Measurements from ENCODE around the gene FN1.
"Not testable (repeated sequence)": the region's sequence is repeated elsewhere in the genome, so short reads cannot be mapped to it uniquely, and the experiment has no call there.

FN1 gene

DNA sequence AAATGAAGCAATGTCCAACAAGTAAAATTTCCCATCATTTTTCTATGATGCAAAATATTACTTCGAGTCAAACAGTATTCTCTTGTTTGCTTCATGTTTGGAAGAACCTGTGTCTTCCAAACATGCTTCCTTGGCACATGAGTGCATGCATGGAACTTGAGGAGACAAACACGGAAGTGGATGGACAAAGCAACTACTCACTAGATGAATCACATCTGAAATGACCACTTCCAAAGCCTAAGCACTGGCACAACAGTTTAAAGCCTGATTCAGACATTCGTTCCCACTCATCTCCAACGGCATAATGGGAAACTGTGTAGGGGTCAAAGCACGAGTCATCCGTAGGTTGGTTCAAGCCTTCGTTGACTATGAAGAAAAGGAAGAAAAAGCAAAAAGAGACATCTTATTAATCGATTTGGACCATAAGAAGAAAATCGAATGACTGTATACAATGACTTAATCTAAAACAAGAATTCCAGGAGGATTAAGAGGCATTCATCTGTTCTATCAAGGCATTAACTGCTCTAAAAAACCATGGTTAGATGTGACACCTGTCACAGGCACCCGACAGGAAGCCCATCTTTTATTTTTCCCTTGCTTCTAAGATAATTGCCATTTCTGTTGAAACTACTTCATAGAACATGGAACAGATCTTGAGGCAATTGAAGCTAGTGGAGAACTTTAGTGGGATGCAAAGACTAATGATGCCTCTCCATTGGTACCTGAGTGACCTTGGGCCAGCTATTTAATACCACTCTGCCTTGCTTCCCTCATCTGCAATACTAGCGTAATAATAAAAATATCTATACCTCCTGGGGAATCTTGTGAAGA lies 68.0 kb downstream of the FN1 start:
- FAIRE-seq = no peak
- no peak for DNase-seq (ENCODE audit: low spot score)

DNA sequence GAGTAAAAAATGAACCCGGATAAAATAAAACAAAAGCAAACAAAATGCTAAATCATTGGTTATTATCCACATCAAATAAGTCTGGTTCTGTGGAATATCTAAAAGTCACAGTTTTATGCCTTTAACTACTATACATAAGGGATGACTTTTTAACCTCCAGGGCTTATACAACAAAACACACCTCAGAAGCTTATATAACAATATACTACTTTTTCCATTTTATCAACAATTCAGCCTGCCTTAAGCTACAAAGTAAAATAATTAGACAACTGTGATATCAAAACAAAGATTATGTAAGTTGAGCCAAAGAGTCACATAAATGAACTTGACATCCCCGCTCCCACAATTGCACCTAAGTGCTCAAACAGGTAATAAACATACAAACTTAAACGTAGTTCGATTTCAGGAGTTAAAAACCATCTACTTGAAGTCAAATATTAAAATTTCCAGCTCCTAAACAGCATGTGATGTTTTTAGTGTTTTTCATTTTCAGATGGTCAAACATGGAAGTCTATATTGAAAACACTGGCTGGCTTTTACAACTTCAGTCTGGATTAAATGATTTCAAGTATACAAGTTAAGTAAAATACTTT lies 69.3 kb downstream of the FN1 start:
- no peak for FAIRE-seq
- DNase-seq (ENCODE audit: low spot score) = no peak

DNA sequence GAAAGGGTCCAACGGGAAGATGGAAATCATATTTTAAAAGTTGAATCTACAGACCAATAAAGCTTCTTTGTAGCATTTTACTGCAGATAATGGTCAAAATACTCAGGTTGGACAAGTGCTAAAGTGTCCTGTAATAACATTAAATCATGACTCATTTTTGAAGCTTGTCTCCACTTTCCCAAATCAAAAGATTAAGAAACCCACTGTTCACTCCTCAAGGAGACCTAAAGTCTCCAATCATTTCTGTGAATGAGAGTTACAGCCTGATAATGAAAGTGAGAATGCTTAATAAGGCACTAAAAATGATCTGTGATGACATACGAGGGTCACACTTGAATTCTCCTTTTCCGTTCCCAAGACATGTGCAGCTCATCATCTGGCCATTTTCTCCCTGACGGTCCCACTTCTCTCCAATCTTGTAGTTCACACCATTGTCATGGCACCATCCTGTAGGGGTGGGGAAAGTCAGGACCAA lies 70.6 kb downstream of the FN1 start:
- DNase-seq (ENCODE audit: low spot score) = no peak
- no peak for FAIRE-seq

DNA sequence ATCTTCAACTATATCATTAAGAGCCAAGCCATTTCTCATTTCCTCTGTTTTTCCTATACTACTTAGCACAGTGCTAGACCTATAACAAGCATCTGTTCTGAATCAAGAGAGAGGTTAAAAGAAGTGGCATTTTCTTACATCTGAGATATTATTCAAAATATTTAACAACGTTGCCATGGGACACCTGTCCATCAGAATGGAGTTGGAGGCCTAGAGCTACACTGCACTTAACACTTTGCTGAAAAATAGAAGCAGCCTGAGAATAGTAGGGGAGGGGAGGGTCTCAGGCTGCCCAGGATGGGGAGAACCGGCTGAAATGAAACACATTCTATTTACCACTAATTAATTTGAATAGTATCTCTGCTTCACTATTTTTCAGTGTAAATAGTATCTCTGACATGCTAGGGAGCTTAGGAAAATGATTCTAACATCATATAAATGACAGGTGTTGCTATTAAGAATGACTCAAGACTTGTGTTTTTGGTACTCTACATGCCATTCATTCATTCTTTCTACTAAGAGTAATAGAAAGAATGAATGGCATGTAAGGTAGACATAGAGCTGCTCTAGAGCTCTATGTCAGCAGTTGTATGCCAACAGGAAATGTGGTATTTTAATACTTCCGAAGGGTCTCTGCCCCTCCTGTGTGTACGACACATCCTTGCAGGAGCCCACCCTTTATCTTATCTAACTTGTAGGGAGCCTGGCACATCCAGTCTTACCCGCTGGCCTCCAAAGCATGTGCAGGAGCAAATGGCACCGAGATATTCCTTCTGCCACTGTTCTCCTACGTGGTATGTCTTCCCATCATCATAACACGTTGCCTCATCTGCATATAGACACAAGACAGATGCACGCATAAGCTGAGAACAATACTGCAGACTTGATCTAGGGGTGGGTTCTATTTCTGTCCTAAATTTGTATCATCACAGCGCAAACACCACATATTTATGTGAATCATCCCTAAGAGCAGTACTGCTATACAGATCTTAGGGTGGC lies 71.4 kb downstream of the FN1 start:
- no peak for FAIRE-seq

DNA sequence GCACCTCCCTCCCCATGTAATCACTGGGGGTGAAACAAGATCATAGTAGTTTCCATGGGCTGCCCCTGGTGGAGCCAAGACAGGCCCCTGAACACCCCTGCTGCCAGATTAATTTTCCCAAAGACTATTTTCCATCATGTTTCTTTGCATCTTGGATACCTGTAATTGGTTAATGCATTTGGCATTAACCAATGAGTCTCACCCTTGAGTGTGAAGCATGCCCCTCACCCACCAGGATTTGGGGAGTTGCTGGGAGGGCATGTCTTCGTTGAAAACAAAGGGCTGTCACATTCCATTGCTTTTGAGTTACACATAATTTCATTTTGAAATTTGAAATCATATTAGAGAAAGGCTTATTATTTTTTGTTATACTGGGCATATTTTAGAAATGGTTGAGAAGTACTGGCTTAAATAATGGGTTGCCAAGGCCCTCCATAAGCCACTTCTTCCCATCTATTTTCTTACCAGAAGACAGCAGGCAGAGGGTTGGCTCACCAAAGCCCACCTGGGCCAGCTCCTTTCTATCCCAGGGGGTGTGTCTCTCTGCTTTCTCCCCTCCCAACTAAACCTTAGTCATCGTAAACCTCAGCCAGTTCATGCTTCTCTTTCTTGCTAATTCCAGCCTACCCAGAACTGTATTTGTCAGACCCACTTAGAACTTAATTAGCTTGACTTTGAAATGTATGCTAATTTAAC lies 72.3 kb downstream of the FN1 start:
- FAIRE-seq (no peak), DNase-seq (ENCODE audit: low spot score) (no peak)

More for the DNA sequence above, 71.4 kb downstream of the FN1 start:
- no peak for DNase-seq (ENCODE audit: low spot score)

DNA sequence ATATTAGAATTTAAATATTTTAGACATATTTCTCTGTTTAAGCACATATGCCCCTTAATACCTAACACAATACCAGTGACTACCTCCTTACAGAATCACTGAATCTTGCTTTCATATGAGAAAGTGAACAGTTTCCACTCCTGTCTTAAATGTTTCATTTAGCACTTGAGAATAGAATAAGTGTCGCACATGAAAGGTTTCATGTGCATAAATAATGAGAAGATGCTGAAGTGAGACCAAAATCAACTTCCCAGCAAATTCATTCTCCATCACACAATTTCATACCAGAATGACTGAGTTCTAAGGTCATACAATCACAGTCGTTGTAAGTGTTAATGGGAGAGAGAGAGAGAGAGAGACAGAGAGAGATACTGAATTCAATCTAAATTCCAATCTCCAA lies 72.8 kb downstream of the FN1 start:
- DNase-seq (ENCODE audit: low spot score) = no peak
- FAIRE-seq = no peak

DNA sequence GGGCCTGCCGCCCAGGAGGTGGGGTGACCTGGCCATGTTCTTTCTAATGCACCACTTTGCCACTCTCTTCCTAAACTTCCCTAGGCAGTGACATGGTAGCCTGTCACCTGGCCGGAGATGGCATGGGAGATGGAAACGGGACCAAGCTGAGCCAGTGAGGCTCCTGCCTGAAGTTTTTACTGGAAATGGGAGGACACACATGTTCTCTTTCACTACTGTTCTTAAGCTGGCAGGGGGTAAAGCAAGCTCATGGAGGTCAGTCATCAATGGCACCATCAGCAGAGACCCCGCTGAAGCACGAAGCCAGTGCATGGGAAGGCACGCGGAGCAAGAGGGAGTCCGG lies 73.3 kb downstream of the FN1 start:
- DNase-seq (ENCODE audit: low spot score) (no peak), FAIRE-seq (no peak)

DNA sequence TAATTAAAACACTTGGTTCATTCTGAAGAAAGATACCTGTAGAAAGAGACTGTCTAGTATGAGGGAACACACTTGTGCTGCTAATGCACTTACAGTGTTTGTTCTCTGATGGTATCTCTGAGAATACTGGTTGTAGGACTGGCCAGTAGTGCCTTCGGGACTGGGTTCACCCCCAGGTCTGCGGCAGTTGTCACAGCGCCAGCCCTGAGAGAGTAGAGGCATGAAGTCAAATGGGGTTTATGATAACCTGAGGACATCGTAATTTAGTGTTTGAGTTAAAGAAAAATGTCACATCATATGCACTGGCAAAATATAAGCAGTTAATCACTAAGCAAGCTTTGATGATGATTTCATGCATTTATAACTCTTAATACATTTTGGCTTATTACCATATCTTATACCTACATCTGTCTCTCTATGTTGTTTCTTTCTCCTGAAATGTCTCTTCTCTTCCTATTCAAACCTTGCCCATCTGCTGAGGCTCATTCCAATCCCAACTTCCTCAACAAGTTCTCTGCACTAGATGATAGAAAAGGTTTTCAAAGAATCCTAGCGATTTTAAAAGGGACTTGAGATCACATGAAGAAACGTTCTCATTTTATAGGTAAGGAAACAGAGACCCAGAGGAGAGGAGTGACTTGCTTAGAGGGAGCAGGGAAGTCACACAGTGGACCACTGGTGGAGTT lies 73.8 kb downstream of the FN1 start:
- FAIRE-seq (no peak), DNase-seq (ENCODE audit: low spot score) (no peak)

DNA sequence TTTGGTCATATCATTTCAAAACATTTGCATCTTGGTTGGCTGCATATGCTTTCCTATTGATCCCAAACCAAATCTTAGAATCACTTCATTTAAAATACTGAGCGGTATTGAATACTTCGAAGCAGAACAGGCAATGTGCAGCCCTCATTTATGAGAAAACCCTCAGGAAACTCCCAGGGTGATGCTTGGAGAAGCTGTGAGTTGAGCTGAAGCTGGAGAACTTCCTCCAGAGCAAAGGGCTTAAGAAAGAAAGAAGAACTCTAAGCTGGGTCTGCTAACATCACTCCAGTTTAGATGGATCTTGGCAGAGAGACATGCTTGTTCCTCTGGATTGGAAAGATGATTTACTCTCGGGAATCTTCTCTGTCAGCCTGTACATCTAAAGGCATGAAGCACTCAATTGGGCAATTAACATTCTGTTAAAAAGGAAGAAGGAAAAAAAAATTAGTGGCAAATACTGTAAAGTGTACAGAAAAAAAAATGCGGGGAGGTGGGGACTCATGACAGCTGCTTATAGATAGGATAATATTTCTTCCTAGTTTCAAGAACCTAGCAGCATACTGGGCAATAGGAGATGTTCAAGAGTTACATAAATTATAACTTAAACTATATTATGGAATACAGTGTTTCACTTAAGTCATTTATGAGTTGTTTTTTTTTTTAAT lies 74.5 kb downstream of the FN1 start:
- no peak for DNase-seq (ENCODE audit: low spot score)
- no peak for FAIRE-seq

DNA sequence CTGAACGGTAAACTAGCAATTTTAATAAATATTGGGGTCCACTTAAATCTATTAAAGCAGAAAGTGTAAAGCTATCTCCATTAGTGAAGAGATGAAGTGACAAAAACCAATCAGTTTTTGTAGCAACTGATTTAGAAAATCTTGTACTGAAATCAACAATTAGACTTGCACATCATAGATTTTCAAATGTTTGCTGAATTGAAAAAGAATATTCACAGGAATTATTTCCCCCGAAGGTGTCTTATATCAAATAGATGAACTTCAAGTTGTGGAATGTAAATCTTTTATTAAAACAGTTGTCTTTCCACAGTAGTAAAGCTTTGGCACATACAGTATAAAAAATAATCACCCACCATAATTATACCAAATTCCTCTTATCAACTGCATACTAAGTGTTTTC lies 75.3 kb downstream of the FN1 start:
- FAIRE-seq (no peak), DNase-seq (ENCODE audit: low spot score) (no peak)

DNA sequence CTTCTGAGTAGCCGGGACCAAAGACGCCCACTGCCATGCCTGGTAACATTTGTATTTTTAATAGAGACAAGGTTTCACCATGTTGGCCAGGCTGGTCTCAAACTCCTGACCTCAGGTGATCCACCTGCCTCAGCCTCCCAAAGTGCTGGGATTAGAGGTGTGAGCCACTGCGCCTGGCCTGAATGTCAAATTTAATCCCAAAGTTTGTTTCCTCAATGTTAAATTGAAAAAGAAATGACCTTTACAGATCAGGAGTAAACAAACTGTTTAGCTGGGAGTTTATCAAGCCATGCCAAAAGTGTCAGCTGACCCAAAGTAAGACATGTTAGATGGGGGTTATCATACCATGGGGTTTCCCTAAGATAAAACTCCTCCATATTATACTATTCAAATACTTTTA lies 75.8 kb downstream of the FN1 start:
- not testable (repeated sequence) for FAIRE-seq; DNase-seq (ENCODE audit: low spot score)

DNA sequence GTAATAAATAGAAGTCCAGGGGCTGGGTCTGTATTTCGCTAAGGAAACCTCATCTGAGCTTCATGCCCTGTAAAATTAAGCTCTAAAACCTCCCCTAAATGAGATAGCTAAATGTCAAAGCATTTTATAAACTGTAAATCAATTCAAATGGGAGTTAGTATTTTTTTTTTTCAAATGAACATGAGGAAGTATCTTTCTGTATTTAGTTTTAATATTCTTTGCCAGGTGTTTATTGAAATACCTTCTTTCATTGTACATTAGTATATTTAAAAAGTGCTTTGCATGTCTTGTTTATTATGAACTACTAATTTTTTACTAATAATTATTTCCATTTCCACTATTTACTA lies 76.3 kb downstream of the FN1 start:
- no peak for FAIRE-seq
- no peak for DNase-seq (ENCODE audit: low spot score)

DNA sequence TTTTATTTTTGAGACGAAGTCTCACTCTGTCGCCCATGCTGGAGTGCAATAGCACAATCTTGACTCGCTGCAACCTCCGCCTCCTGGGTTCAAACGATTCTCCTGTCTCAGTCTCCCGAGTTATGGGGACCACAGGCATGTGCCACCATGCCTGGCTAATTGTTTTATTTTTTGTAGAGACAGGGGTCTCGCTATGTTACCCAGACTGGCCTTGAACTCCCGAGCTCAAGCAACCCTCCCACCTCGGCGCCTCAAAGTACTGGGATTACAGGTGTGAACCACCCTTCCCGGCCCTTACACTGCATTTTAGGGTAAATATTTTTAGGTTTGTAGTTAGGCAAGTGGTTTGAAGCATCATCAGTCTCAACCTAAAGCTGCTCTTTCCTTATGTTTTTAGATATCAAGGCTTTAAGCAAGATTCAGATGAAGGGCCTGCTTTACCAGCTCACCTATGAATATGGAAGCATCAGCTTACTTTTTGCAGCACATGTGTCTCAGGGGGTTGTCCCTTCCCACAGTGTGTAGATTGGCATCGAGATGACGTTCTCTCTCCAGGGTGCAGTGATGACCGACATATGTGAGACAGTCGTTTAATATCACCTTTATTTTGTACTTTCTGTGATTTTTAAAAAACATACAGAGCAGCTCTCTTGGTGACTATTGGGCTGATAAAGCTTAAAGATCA lies 76.8 kb downstream of the FN1 start:
- no peak for FAIRE-seq

DNA sequence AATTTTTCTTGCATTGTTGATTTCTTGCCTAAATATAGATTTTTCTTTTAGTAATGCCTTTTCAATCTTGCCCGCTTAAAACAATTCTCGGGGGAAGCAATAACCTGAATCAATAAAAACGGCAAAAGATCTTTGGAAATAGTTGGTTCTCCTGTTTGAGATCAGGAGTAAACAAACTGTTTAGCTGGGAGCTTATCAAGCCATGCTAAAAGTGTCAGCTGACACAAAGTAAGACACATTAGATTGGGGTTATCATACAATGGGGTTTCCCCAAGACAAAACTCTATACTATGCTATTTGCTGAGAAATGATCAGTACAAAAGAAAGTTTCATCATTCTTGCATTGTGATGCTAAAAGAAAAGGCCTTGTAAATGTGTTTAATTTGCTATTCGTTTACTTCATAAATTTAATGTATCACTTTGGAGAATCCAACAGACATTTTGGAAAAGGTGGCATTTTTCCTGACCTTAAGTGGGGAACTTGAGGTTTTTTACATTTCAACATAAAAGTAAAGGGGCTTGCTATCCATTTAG lies 77.5 kb downstream of the FN1 start:
- FAIRE-seq (no peak), DNase-seq (ENCODE audit: low spot score) (no peak)

More for the DNA sequence above, 76.8 kb downstream of the FN1 start:
- DNase-seq (ENCODE audit: low spot score) = no peak

DNA sequence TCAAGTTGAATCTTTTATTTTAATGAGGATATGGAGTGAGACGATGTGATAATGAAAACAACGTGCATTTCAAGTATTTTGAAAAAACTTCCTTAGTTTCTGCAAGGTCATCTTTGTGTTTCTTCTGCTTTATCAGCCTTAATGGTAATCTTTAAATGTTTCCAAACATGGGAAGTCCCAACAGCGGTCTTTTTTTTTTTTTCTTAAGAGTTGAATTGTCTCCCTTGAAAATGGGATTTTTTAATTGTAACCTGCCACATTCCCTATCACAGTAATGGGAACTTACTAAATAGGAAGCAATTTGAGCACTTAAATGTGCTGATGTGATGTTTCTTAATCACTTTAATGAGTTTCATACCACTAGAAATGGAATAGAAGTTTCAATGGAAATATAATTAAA lies 78.2 kb downstream of the FN1 start:
- DNase-seq (ENCODE audit: low spot score) (no peak), FAIRE-seq (no peak)

DNA sequence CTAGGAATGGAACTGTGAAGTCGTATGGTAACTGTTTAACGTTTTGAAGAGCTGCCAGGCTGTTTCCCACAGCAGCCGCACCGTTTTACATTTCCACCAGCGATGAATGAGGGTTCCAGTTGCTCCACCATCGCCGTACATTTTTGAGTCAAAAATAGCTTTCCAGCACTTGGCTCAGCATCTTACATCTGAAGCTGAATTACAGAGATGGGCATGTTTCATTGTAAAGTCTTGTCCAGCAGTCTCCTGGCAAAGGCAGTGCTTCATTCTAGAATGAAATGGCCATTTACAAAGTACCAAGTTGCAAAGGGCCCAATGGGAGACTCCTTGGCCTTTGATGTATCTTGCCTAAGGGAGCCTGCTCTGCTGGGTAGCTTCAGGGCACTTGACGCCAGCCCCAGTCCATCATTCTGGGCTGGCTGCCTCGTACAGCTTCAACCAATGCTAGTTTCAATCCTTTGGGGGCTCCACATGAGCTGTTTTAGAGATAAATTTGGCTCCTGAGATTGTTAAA lies 78.9 kb downstream of the FN1 start:
- DNase-seq (ENCODE audit: low spot score) (no peak), FAIRE-seq (no peak)

DNA sequence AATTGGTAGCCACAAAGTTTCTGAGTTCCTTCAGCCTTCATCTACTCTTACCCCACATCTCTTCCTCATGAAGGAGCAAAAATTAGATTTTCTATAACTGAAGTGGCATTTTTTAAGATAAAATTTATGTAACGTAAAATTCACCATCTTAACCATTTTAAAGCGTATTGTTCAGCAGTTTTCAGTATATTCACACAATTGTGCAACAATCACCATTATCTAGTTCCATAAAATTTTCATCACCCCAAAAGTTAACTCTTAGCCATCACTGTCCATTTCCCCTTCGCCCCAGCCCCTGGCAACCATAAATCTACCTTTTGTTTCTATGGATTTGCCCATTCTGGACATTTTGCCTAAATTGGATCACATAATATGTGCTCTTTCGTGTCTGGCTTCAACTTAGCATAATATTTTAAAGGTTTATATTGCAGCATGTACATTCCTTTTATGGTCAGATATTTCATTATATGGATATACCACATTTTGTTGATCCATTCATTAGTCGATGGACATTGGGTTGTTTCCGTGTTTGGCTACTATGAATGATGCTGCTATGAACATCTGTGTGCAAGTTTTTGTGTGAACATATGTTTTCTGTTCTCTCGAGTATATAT lies 79.4 kb downstream of the FN1 start:
- FAIRE-seq = no peak
- DNase-seq (ENCODE audit: low spot score) = no peak

DNA sequence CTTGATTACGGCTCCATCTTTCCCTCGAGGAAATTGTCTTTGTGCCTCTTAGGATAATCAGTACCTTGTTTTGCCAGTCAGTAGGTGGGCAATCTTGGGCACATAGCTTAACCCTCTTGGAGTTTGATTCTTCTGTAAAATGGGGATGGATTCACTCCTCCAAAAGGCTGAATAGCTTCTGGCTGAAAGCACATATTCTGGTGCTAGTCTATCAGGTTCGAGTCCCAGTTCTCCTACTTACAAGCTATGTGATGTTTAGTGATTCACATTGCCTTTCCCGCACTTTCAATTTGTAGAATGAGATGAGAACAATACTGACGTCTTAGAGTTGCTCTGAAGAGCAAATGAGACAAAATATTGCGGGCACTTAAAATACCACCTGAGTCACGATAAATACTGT lies 80.1 kb downstream of the FN1 start:
- DNase-seq (ENCODE audit: low spot score) (no peak), FAIRE-seq (no peak)

Measured in urothelium cell line (cell line).